HG02678 (cell line): ENCODE results near the gene KHDRBS1.
"Not testable (repeated sequence)": the region's sequence is repeated elsewhere in the genome, so short reads cannot be mapped to it uniquely, and the experiment has no call there.

ENCODE experiments used
- ATAC-seq: cut with Tn5 transposase; IDR thresholded peaks from one replicate; pipeline ENCODE4 v1.9.1; 2021; ENCODE audit warnings: mild to moderate bottlenecking, moderate library complexity; ENCODE audit not compliant: unreplicated experiment

The KHDRBS1 gene

GRCh38 chr1:32062867-32063230 is 49.2 kb downstream of the KHDRBS1 start:
- no peak for ATAC-seq

GRCh38 chr1:32063261-32063681 is 49.6 kb downstream of the KHDRBS1 start:
- no peak for ATAC-seq

- not testable (repeated sequence) for ATAC-seq
These were observed 52.2 kb downstream of the KHDRBS1 start for GRCh38 chr1:32065613-32066488.

- no peak for ATAC-seq
These were observed 52.8 kb downstream of the KHDRBS1 start for GRCh38 chr1:32066489-32066873.

GRCh38 chr1:32068957-32069588 is 55.4 kb downstream of the KHDRBS1 start:
- no peak for ATAC-seq

GRCh38 chr1:32071758-32072621 is 58.3 kb downstream of the KHDRBS1 start:
- no peak for ATAC-seq

GRCh38 chr1:32072622-32073298 is 59.1 kb downstream of the KHDRBS1 start, which contains the start of gene TMEM39B:
TMEM39B (plus strand) TSS chr1:32072939; CDS start chr1:32073048, 109 bp downstream.
- ATAC-seq, result peak; percentile 85

- peak; percentile 26 for ATAC-seq
These were observed 59.9 kb downstream of the KHDRBS1 start for GRCh38 chr1:32073299-32074229.

- ATAC-seq, result no peak
These were observed 61.2 kb downstream of the KHDRBS1 start for GRCh38 chr1:32074841-32075240.

GRCh38 chr1:32077451-32077850 is 63.8 kb downstream of the KHDRBS1 start:
- ATAC-seq, result no peak

GRCh38 chr1:32082022-32082421 is 68.4 kb downstream of the KHDRBS1 start:
- no peak for ATAC-seq

GRCh38 chr1:32086381-32086780 is 72.7 kb downstream of the KHDRBS1 start:
- not testable (repeated sequence) for ATAC-seq

GRCh38 chr1:32091176-32091575 is 77.5 kb downstream of the KHDRBS1 start:
- no peak for ATAC-seq

- ATAC-seq, result no peak
These were observed 77.9 kb downstream of the KHDRBS1 start for GRCh38 chr1:32091591-32091990.
